Stimulated activated naive CD4-positive, alpha-beta T cell treated with Interleukin-2 at 50 U/mL for 16 hours (primary cell): ENCODE measurements around the gene CEP68.
"Not testable (repeated sequence)": the region's sequence is repeated elsewhere in the genome, so short reads cannot be mapped to it uniquely, and the experiment has no call there.

Experiments
- DNase-seq: peaks from one replicate; lab custom pipeline; 2025; lab: John Stamatoyannopoulos, UW

The CEP68 gene

GRCh38 chr2:65130664-65131175 lies 74.5 kb downstream of the CEP68 start:
- no peak for DNase-seq

GRCh38 chr2:65132930-65133329 lies 76.7 kb downstream of the CEP68 start:
- not testable (repeated sequence) for DNase-seq

GRCh38 chr2:65133626-65134025 lies 77.4 kb downstream of the CEP68 start:
- DNase-seq = no peak

- no peak for DNase-seq
Observed at GRCh38 chr2:65134158-65134557, 77.9 kb downstream of the CEP68 start.

GRCh38 chr2:65136253-65136652 lies 80.0 kb downstream of the CEP68 start:
- no peak for DNase-seq
